GM12892 (cell line): ENCODE data around the gene MYPN.

ENCODE experiments used
- POLR2A ChIP-seq: IDR thresholded peaks from 2 replicates; pipeline ENCODE4 v1.6.1; 2011; ENCODE audit warnings: low read depth, low read length, control low read depth
- POLR2AphosphoS5 ChIP-seq: IDR thresholded peaks from 2 replicates; pipeline ENCODE4 v1.6.1; 2011; ENCODE audit warnings: low read depth, low read length, control low read depth
- TAF1 ChIP-seq: IDR thresholded peaks from 2 replicates; pipeline ENCODE4 v1.6.1; 2011; ENCODE audit warnings: low read depth, mild to moderate bottlenecking, control low read depth, low read length, borderline replicate concordance

DNA sequence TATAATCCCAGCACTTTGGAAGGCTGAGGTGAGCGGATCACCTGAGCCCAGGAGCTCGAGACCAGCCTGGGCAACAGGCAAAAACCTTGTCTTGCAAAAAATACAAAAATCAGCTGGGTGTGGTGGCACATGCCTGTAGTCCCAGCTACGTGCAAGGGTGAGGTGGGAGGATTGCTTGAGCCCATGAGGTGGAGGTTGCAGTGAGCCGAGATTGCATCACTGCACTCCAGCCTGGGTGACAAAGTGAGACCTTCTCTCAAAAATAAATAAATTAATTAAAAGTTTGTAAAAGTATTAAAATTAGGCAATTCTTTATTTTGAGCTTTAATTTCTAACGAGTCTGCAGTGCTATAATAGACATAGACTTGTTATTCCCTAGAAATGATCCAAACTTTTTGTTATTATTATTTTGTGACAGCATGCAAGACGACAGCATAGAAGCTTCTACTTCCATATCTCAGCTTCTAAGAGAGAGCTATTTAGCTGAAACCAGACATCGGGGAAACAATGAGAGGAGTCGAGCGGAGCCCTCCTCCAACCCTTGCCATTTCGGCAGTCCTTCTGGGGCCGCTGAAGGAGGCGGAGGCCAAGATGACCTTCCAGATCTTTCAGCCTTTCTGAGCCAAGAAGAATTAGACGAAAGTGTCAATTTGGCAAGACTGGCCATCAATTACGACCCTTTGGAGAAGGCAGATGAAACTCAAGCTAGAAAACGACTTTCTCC is 11.9 kb downstream of the MYPN start:
- TF ChIP-seq POLR2A (no peak), POLR2AphosphoS5 (no peak), TAF1 (no peak)
